Fibroblast of skin of left quadriceps (primary cell): ENCODE measurements around the gene NFILZ.
A peak's percentile ranks its signal among the peaks of the same experiment; 100 is the strongest.
"Not testable (repeated sequence)": the region's sequence is repeated elsewhere in the genome, so short reads cannot be mapped to it uniquely, and the experiment has no call there.

ENCODE experiments used
- DNase-seq, 2 experiments: peaks; one replicate each; pipeline ENCODE4 v3.0.0-alpha.2; 2013; ENCODE audit warnings: low read depth in 2 of 2

Gene NFILZ

DNA sequence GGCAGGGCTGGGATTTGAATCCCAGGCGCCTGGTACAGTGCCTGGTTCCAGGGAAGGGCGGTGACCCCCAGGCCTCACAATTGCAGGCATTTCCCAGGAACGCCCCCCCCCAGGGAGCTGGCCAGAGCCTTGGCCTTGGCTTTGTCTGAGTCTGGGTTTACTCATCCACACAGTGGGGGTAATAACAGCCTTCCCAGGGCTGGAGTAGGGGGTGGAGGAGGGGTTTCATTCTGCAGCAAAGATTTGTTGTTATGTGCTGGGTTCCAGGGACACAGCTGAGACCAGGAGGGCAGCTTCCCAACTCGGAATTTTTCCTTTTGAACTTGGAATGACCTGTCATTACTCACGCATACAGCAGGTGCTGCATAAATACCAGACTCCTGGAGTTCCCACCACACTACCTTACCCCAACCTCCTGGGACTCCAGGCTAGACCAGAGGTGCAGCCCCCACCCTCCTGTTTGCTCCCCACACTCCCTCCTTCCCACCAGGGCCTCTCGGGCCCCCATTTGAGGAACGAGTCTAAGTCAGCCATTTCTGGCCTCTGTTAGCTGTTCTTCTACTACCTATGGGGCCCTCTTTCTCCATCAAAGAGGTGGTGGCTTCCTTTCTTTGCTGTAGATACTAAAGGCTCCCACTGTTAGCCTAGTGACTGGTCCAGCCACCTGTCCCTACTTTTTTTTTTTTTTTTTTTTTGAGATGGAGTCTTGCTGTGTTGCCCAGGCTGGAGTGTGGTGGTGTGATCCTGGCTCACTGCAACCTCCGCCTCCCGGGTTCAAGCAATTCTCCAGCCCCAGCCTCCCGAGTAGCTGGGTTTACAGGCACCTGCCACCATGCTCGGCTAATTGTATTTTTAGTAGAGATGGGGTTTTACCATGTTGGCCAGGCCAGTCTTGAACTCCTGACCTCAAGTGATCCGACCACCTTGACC, 18.3 kb upstream of the NFILZ start:
- DNase-seq = peak in 1 of 2 experiments; percentile 37

DNA sequence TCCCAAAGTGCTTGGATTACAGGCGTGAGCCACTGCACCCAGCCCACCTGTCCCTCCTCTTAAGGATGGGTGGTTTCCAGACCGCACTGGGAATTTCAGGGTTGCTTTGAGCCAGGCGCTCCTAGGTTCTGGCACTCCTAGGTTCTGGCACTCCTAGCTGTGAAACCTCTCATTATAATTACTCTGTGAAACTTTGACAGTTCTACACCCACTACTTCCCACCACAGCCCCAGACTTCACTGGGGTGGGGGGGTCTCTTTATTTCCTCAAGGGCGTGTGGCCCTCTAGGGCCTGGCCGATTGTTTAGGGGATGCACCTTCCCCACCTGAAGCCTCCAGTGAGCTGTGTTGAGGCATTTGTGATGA, 17.6 kb upstream of the NFILZ start:
- DNase-seq = no peak

DNA sequence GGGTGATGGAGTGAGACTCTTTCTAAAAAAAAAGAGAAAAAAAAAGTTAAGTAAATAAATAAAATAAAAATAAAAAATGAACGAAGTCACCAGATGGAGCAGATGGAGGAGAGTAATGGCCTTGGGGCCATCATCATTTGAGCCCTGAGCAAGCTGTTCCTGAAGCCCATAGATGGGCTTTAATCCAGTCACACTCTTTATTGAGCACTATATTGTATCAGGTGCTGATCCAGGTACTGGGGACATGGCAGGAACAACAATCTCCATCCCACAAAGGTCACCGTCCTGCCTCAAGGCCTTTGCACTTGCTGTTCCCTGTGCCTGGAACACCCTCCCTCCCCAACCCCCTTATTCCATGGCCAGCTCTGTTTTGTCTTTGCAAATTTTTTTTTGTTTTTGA, 16.0 kb upstream of the NFILZ start:
- no peak for DNase-seq

DNA sequence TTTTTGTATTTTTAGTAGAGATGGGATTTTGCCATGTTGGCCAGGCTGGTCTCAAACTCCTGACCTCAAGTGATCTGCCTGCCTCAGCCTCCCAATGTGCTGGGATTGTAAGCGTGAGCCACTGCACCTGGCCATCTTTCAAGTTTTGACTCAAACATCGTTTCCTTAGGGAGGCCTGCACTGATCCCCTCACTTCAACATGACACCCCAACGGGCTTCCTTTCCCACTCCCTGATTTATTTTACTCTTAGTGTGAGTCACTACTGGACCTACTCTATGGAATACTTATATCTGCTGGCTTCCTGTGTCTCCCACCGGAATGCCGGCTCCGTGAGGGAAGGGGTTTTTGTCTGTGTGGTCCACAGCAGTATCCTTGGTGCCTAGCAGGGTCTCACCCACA, 15.4 kb upstream of the NFILZ start:
- DNase-seq = peak in 1 of 2 experiments; percentile 14

GRCh38 chr19:8615813-8616596, 14.4 kb upstream of the NFILZ start:
- no peak for DNase-seq

GRCh38 chr19:8616861-8617260, 13.6 kb upstream of the NFILZ start:
- DNase-seq = no peak

DNA sequence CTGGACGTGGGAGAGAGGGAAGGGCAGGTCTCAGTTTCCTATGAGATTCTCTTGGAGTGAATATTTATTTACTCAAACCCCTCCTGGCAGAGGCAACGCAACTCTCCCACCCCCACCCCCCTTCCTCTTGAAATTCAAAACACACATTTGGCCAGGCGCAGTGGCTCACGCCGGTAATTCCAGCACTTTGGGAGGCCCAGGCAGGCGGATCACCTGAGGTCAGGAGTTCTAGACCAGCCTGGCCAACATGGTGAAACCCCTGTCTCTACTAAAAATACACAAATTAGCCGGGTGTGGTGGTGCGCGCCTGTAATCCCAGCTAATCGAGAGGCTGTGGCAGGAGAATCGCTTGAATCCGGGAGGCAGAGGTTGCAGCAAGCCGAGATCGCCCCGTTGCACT, 13.1 kb upstream of the NFILZ start:
- not testable (repeated sequence) for DNase-seq

DNA sequence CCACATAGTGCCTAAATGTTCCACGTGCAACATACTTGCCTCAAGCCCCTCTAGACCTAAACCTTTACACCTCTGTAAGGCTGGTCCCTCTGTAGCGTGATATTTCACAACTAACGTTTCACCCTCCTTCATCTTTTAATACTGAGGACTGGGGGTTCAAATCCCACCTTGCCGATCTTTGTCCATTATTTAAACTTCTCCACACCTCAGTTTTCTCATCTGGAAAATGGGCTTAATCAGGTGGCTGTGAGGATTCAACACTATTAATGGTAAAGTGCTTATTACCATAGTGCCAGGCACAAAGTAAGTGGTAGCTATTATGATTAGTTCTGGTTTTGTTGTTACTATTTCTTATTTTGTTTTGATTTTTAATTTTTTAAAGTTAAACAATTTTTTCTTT, 12.4 kb upstream of the NFILZ start:
- DNase-seq = no peak

DNA sequence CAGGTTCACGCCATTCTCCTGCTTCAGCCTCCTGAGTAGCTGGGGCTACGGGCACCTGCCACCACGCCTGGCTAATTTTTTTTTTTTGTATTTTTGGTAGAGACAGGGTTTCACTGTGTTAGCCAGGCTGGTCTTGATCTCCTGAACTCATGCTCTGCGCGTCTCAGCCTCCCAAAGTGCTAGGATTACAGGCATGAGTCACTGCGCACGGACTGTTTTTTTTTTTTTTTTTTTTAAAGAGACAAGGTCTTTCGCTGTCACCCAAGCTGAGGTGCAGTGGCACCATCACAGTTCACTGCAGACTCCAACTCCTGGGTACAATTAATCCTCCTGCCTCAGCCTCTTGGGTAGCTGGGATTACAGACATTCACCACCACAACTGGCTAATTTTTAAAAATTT, 11.7 kb upstream of the NFILZ start:
- DNase-seq = no peak

- DNase-seq = not testable (repeated sequence)
Observed at GRCh38 chr19:8622886-8623285, 7.5 kb upstream of the NFILZ start.

DNA sequence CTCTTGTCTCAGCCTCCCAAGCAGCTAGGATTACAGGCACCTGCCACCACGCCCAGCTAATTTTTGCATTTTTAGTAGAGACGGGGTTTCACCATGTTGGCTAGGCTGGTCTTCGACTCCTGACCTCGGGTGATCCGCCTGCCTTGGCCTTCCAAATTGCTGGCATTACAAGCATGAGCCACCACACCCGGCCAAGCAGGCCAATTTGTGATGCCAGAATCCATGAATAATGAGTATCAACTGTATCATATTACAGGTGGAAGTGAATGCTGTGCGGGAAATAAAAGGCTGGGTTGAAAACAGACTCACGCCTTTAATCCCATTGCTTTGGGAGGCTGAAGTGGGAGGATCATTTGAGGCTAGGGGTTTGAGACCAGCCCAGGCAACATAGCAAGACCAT, 3.6 kb upstream of the NFILZ start:
- no peak for DNase-seq

- DNase-seq = no peak
Observed at GRCh38 chr19:8629184-8629583, 1.2 kb upstream of the NFILZ start.

- no peak for DNase-seq
Observed at GRCh38 chr19:8630796-8631424, 477 bp downstream of the NFILZ start.

DNA sequence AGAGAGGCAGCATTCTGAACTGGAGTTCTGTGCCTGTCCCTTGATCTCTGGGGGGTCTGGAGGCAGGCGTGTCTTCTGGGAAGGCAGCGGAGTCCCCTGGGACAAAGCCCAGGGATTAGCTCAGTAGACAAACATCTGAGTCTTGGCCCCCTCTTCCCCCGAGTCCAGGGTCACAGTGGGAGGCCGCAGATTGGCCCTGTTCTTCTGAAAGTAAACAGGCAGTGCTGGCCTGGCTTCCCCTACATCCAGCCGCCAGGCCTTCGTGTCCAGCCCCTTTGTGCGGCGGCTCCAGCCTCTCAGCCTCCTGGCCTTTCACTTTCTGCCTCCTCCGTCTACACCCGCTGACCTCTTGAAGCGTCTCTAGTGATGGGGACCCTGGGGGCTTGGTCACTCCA, 989 bp downstream of the NFILZ start:
- DNase-seq = no peak

DNA sequence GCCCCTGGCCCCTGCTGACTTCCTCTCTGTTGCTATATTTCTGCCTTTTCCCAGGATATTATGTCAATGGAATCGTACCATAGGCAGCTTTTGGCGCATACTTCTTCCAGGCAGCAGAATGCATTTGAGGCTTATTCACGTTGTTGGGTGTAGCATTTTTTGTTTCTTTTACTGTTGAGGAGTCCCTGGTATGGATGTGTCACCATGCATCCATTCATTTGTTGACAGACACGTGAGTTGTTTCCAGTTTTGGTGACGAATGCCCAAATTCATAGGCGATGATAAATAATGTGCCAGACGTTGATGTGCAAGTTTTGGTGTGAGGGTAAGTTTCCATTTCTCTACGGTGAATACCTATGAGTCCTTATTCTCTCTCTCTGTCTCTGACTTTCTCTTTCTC, 5.0 kb downstream of the NFILZ start:
- no peak for DNase-seq

GRCh38 chr19:8637070-8637469, 6.6 kb downstream of the NFILZ start:
- DNase-seq = not testable (repeated sequence)

- DNase-seq = no peak
Observed at GRCh38 chr19:8638078-8638619, 7.7 kb downstream of the NFILZ start.

DNA sequence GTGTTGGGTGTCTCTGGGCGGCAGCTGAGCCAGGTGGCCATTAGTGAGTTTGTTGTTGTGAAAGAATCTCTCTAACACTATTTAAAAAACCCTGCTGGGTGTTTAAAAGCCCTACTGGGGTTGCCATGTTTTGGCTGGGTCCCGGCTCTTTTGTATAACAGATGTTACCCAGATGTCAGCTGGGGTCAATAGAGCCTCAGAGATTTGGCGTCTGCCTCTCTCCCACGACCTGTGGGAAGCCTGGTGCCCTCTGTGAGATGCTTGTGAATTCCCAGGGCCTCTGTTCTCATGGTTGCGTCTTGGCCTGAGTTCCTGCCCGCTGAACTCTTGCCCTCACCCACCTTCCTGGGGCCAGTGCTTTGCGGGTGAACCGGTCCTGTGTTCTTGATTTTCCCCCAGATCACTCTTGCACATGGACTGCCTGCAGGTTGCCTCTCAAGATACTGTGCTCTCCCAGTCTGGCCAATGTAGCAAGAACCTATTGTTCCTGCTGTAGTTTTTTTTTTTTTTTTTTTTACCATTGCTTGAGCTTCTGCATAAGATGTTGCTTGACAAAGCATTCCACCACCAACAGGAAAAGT, 9.5 kb downstream of the NFILZ start:
- no peak for DNase-seq

DNA sequence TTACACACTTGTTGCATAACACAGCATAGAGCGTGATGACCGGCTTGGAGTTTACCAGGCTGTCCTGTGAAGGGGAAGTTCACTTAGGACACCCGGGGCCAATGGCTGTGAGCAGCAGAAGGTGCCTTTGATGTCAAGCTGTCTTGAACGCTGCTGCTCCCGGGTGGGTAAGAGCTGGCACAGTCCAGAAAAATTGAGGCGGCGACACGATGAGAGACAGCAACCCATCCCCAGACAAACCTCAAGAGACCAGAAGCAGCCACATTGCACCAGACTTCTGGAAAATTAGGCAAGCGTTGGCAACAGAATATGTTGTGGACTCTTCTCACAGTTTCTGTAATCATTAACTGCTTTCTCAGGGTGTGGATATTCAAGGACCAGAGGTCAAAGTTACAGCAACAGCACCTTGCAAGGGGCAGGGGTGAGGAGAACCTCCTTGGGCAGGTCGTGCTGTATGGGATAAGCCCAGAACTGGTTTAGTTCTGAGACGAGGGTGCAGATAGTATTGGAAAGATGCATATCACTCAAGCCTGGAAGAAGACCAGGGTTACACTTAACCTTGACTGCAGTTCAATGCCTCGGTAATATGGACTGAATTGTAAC, 10.1 kb downstream of the NFILZ start:
- no peak for DNase-seq

DNA sequence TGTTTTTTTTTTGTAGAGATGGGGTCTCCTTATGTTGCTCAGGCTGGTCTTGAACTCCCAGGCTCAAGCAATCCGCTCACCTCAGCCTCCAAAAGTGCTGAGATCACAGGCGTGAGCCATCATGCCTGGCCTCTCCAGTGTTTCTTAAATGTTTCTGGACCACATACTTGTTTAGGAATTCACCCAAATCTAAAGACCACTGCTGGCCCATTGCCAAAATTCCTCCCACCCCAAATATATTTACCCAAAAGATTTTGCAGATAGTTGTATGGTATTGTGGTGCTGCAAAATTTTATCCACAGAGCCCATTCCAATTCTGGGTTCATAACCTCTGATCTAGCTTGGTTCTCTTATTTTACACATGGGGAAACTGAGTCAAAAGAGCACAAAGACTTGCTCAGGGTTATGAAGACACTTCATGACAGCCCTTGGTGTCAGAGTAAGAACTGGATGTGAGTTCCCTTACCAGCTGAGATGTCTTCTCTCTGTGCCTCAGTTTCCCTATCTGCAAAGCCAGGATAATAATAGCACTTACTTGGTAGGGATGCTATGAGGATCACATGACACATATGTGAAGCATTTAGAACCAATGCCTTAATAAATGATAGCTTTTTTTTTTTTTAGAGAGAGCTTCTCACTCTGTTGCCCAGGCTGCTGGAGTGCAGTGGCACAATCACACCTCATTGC, 10.9 kb downstream of the NFILZ start:
- no peak for DNase-seq
